ENCODE measurements around the gene RAPGEF2. TPM values are rescaled to one million over a fixed set of nuclear protein-coding genes. Genes with fewer than 3 reads are reported as not detected.

RAPGEF2 gene
- total and polyA plus RNA-seq, 8 donors = 3.3 to 78.1 (median 37.2) TPM

GRCh38 chr4:159142681-159143384 lies 40.0 kb downstream of the RAPGEF2 start:
- H3K36me3 ChIP-seq = no peaks in the 10 kb centered on the region
- DNase-seq = no peak
- H3K4me1 ChIP-seq = peaks cover 0 to 85% (median 37%) of the 10 kb centered on the region in 4 donors
- H3K27me3 ChIP-seq = no peaks in the 10 kb centered on the region
- no peak overlapping the region for H3K4me3 ChIP-seq
- WGBS, 5 donors = 90 to 95% (median 92%) methylated on average over 5 of the region's 5 CpGs
- TF ChIP-seq POLR2AphosphoS5 (IDR thresholded peaks at IDR 0.05) (no peak), CTCF (IDR thresholded peaks at IDR 0.05) (no peak), EP300 (IDR thresholded peaks at IDR 0.05) (no peak), POLR2A (IDR thresholded peaks at IDR 0.05) (no peak)
- no peaks in the 10 kb centered on the region for H3K9me3 ChIP-seq
- intact Hi-C loops (cut with DNase I; ENCODE audit: low total_unique reads) = no loop called here
- no peak overlapping the region for H3K27ac ChIP-seq

DNA sequence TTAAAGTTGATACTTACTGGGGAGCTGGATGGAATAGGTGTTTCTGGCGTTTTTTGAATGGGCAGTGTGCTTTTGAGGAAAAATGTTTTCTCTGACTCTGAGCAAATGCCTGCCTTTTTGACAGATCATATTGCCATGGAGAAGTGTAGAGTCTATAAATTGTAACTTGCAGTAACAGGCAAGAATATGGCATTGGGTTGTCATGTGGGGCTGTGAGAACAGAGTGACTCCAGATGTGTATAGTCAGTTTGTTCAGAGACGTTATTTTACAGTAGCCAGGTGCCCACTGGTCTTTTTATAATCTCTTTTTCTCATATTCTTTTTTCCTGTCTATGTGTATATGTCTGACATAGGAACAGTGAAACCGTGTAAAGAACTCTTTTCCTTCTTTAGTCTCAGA lies 40.8 kb downstream of the RAPGEF2 start:
- Histone ChIP-seq H3K4me1 (peaks cover 0 to 82% (median 39%) of the 10 kb centered on the region in 4 donors), H3K36me3 (no peaks in the 10 kb centered on the region), H3K27me3 (no peaks in the 10 kb centered on the region), H3K9me3 (no peaks in the 10 kb centered on the region), H3K27ac (no peak overlapping the region), H3K4me3 (no peak overlapping the region)
- TF ChIP-seq POLR2A (IDR thresholded peaks at IDR 0.05) (no peak), POLR2AphosphoS5 (IDR thresholded peaks at IDR 0.05) (no peak), EP300 (IDR thresholded peaks at IDR 0.05) (no peak), CTCF (IDR thresholded peaks at IDR 0.05) (no peak)
- 54 to 82% (median 76%) methylated on average over 3 of the region's 3 CpGs for WGBS, 5 donors
- intact Hi-C loops (cut with DNase I; ENCODE audit: low total_unique reads) = no loop called here
- no peak for DNase-seq

- Histone ChIP-seq H3K27ac (no peak overlapping the region), H3K36me3 (no peaks in the 10 kb centered on the region), H3K9me3 (no peaks in the 10 kb centered on the region), H3K4me3 (no peak overlapping the region), H3K27me3 (no peaks in the 10 kb centered on the region), H3K4me1 (peaks cover 0 to 87% (median 41%) of the 10 kb centered on the region in 4 donors)
- no peak for DNase-seq
- WGBS, 5 donors = 65 to 77% (median 66%) methylated on average over 4 of the region's 4 CpGs
- TF ChIP-seq POLR2A (IDR thresholded peaks at IDR 0.05) (no peak), POLR2AphosphoS5 (IDR thresholded peaks at IDR 0.05) (no peak), CTCF (IDR thresholded peaks at IDR 0.05) (no peak), EP300 (IDR thresholded peaks at IDR 0.05) (no peak)
- intact Hi-C loops (cut with DNase I; ENCODE audit: low total_unique reads) = no loop called here
Measured at GRCh38 chr4:159144112-159144694, 41.3 kb downstream of the RAPGEF2 start.

- WGBS, 5 donors = 89 to 98% (median 94%) methylated on average over 4 of the region's 4 CpGs
- no peak for TF ChIP-seq POLR2A (IDR thresholded peaks at IDR 0.05)
- no peak for TF ChIP-seq POLR2AphosphoS5 (IDR thresholded peaks at IDR 0.05)
- TF ChIP-seq EP300 (IDR thresholded peaks at IDR 0.05) = no peak
- no peak for TF ChIP-seq CTCF (IDR thresholded peaks at IDR 0.05)
- no peak for DNase-seq
- Histone ChIP-seq H3K9me3 (no peaks in the 10 kb centered on the region), H3K27ac (no peak overlapping the region), H3K27me3 (no peaks in the 10 kb centered on the region), H3K4me3 (no peak overlapping the region), H3K4me1 (peaks cover 3 to 92% (median 44%) of the 10 kb centered on the region in 4 donors), H3K36me3 (no peaks in the 10 kb centered on the region)
- intact Hi-C loops (cut with DNase I; ENCODE audit: low total_unique reads) = no loop called here
Measured at GRCh38 chr4:159145318-159145991, 42.6 kb downstream of the RAPGEF2 start.

Data from stomach (tissue), 9 donors.